HFF-Myc (cell line): ENCODE measurements around the gene SMPDL3A.

Experiments
- DNase-seq: peaks from one replicate; pipeline ENCODE4 v3.0.0-alpha.2; 2011; ENCODE audit warnings: low read depth; ENCODE audit errors: extremely low read depth
- H3K4me3 ChIP-seq: replicated peaks from 2 replicates; pipeline ENCODE4 v1.5.1; 2011; ENCODE audit warnings: low read depth, mild to moderate bottlenecking, control low read depth, low read length
- CTCF ChIP-seq: IDR thresholded peaks from 2 replicates; pipeline ENCODE4 v1.5.1; 2012; ENCODE audit warnings: mild to moderate bottlenecking, low read depth, low read length, control low read depth; ENCODE audit errors: missing control alignments

Gene SMPDL3A

GRCh38 chr6:122785891-122786290, 3.2 kb upstream of the SMPDL3A start:
- DNase-seq, result no peak
- no peak overlapping the region for H3K4me3 ChIP-seq
- TF ChIP-seq CTCF, result no peak

GRCh38 chr6:122787721-122788120, 1.3 kb upstream of the SMPDL3A start:
- H3K4me3 ChIP-seq, result no peak overlapping the region
- DNase-seq, result no peak
- no peak for TF ChIP-seq CTCF

DNA sequence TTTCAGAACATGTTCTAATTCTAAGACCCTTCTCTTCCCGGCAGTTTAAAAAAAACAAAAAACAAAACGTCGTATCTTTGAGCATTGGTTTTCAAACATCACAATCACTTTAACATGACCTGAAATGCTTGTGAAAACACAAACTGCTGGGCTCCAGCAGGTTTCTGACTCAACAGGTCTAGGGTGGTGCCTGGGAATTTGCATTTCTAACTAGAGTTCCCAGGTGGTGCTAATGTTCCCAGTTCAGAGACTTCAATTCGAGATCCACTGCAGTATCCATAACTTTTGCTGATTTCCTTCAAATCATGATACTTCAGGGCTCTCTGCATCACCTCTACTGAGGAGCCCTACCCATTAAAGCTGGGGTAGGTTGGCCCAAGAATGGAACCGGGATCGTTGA, 850 bp upstream of the SMPDL3A start:
- no peak overlapping the region for H3K4me3 ChIP-seq
- no peak for DNase-seq
- TF ChIP-seq CTCF, result no peak

DNA sequence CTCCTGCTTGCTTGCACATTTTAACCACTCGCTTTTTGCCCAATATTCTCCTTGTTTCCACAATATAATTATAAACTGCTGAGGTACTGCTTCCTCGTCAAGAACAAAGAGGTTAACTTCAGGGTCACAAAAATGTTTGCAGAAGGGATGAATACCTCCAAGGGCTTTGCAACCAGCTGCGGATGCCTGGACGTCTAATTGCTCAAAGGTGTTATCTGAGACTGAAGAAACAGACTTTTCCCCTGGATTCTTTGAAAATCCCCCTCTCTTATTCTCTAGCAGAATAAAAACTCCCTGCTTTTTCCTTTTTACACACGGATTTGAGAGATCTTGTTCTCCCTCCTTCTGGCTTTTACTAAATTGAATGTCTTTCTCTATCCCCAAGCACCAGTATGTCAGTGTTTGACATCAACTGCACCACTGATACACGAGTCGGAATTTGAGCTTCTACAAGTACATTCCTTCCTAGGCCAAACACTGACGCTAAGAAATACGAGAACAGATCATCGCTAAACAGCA, 336 bp upstream of the SMPDL3A start:
- H3K4me3 ChIP-seq, result peak overlapping the region; percentile 71
- peak; percentile 49 for DNase-seq
- TF ChIP-seq CTCF, result no peak

DNA sequence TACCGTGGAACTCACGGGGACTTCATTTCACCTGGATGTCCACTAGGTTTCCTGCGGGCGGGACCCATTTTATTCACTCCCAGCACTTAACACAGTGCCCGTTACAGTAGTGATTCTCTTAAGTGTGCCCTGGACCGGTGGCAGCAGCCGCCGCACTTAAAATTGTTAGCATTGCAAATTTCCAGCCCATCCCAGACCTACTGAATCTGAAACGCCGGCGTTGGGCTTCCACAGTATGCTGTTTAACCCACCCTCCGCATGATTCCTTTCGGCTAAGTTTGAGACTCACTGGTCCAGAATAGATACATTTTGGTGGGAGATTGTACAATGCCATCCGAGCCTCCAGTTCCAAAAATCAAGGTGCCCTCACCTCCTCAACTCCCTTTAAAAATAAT, 967 bp downstream of the SMPDL3A start:
- peak overlapping the region; percentile 71 for H3K4me3 ChIP-seq
- no peak for TF ChIP-seq CTCF
- no peak for DNase-seq

GRCh38 chr6:122790423-122791309, 1.6 kb downstream of the SMPDL3A start:
- TF ChIP-seq CTCF, result no peak
- no peak for DNase-seq
- H3K4me3 ChIP-seq, result peak overlapping the region; percentile 71
